GM18505 (cell line): ENCODE data around the gene CLMP.
"Not testable (repeated sequence)": the region's sequence is repeated elsewhere in the genome, so short reads cannot be mapped to it uniquely, and the experiment has no call there.

ENCODE experiments used
- ATAC-seq: cut with Tn5 transposase; IDR thresholded peaks from one replicate; pipeline ENCODE4 v1.9.1; 2021; ENCODE audit not compliant: unreplicated experiment
- POLR2A ChIP-seq: IDR thresholded peaks from 4 replicates; pipeline ENCODE4 v1.6.1; 2011; ENCODE audit warnings: borderline replicate concordance; ENCODE audit not compliant: insufficient read depth, insufficient read length; ENCODE audit errors: extremely low read depth

The CLMP gene

DNA sequence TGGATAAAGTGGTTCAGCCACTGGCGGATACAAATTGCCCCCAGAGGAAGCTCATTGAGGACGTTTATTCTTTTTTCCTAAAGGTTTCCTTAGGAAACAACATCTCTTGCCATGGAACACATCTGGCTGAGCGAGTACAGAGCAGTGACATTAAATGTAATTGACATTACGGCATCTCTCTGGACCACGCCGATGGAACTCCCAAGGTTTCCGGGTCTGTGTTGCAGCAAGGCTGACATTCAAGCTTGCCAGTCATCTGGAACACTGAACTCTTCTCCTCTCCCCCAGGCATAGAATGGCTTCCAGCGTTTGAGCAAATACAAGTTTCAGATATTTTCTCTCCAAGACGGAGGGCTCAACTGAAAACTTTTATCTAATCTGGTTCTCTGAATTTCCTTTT lies 42.1 kb downstream of the CLMP start:
- TF ChIP-seq POLR2A: no peak
- ATAC-seq: no peak

DNA sequence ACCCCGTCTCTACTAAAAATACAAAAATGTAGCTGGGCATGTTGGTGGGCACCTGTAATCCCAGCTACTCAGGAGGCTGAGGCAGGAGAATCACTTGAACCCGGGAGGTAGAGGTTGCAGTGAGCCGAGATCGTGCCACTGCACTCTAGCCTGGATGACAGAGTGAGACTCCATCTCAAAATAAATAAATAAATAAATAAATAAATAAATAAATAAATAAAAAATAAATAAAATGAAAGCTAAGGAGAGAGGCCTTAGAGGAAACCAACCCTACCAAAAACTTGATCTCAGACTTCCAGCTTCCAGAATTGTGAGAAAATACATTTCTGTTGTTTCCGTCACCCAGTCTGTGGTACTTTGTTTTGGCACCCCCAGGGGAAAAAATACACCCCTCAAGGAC lies 42.7 kb downstream of the CLMP start:
- not testable (repeated sequence) for ATAC-seq

DNA sequence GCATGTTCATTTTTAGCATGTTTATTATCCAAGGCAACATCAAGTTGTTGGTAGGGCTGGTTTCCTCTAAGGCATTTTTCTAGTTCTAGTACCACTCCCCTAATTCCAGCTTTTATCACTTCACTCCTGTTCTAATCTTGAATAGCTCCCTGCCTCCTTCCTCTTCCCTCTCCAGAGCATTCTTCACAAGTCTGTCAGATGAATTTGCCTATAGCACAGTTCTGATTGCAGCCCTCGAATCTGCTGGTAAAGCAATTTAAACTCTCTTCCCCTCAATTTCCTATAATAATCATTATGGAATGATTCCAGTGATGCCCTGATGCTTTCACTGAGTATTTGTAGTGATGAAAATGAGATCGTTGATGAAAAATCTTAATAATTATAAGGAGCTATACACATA lies 43.3 kb downstream of the CLMP start:
- no peak for ATAC-seq
- TF ChIP-seq POLR2A: no peak

DNA sequence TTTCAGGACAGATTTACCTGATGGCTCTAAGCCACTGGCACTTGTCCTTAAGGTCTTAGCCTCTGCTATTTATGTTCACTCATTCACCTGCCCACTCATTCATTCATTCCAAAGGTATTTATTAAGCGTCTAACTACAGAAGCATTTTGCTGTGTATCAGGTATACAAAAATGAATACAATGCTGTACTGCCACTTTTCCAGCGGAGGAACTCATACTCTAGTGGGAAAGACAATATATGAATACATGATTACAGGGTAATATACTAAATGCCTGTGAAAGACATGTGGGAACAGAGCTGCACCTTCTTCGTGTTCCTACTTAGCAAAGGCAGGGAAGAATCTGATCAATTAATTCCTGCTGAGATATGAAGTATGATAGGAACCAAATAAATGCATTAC lies 43.7 kb downstream of the CLMP start:
- ATAC-seq: no peak
- no peak for TF ChIP-seq POLR2A

DNA sequence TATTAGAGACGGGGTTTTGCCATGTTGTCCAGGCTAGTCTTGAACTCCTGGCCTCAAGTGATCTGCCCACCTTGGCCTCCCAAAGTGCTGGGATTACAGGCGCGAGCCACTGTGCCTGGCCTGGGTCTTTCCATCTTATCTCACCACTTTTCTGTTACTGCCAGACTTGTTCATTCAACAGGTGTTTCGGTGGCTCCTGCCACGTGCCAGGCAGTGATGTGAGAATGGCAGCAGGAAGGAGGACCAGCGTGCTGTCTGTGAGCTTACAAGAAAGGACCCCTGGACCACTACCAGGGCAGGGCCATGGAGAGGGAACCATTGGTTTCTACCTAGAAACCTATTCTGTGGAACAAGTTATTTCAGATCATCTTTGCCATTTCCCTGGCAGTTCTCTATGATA lies 44.2 kb downstream of the CLMP start:
- TF ChIP-seq POLR2A: no peak
- ATAC-seq: no peak

DNA sequence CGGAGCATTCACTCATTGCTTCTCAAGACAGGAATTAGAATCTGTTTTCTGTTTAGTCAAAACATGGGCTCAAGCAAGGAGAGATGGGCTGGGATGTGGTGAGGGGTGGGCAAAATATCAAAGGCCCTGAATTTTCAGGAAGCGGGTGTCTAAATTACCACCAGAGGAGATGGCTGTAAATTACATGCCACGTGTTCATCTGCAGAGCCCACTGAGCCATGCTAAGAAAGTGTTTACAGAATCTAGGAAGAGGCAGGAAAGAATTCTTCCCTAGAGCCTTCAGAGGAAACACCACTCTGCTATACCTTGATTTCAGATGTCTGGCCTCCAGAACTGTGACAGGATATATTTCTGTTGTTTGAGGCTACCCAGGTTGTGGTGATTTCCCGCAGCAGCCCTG lies 46.1 kb downstream of the CLMP start:
- no peak for ATAC-seq
- no peak for TF ChIP-seq POLR2A

DNA sequence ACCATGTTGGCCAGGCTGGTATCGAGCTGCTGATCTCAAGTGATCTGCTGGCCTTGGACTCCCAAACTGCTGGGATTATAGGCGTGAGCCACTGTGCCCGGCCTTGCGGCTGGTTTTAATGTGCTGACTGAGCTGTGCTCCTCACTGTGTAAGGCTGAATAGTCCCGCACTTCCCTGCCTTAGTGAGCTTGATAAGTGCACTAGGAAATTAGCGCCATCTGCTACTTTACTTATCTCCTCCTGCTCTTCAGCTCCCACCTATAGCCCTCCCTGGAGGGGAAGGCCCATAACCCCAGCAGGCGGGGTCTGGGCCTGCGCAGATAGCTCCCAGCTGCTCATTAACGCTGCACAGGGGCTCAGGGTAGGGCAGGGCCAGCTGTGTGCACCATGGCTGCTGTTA lies 49.4 kb downstream of the CLMP start:
- TF ChIP-seq POLR2A: no peak
- no peak for ATAC-seq

DNA sequence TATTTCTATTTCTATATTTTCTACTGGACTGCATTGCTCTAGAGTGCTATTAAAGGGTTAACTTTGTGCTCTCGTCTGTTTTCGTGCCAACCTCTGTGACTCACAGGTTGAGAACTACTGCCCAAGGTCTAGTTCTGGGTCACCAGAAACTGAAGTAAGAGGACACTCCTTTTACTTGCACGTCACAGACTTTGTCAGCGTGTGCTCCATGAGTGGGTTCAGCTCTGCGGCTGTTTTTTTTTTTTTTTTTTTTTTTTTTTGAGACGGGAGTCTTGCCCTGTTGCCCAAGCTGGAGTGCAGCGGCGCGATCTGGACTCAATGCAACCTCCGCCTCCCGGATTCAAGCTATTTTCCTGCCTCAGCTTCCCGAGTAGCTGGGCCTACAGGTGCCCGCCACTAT lies 49.8 kb downstream of the CLMP start:
- no peak for TF ChIP-seq POLR2A
- no peak for ATAC-seq

DNA sequence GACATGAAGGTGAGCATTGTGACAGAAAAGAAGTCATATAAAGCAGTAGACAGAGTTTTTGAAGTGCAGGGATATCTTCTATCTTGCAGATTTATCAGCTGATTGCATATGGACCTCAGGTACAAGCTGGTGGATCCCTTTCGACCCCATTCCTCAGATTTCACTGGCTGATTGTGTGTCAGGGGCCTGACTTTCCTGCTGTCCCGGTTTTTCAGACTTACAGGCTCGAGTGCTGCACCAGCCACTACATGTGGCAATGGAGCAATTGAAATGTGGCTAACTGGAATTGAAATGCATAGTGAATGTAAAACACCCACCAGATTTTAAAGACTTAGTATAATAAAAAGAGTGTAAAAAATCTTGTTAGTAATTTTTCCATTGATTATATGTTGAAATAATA lies 50.3 kb downstream of the CLMP start:
- ATAC-seq: no peak
- no peak for TF ChIP-seq POLR2A

DNA sequence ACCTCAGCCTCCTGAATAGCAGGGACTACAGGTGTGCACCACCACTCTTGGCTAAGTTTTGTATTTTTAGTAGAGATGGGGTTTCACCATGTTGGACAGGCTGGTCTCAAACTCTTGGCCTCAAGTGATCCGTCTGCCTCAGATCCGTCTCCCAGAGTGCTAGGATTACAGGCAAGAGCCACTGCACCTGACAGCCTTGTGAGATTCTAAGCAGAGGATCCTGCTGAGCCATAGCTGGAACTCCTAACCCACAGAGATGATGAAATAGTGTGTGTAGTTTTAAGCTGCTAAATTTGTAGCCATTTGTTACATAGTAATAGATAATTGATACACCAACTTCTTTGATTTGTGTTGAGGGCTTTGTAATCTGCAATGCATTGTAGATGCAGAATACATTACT lies 51.1 kb downstream of the CLMP start:
- ATAC-seq: no peak
- TF ChIP-seq POLR2A: no peak

DNA sequence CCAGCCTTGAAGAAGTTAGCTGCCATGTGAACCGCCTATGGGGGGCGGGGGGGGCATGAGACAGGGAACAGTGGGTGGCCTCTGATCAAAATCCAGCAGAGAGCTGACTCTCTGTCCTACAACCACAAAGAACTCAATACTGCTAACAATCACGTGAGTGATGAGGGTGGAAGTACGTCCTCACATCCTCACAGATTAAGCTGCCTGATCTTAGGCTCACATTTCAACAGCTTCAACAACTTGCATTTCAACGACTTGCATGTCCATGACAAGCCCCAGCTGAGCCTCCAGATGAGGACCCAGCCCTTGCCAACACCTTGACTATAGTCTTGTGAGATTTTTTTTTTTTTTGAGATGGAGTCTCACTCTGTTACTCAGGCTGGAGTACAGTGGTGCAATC lies 51.6 kb downstream of the CLMP start:
- TF ChIP-seq POLR2A: no peak
- ATAC-seq: no peak

DNA sequence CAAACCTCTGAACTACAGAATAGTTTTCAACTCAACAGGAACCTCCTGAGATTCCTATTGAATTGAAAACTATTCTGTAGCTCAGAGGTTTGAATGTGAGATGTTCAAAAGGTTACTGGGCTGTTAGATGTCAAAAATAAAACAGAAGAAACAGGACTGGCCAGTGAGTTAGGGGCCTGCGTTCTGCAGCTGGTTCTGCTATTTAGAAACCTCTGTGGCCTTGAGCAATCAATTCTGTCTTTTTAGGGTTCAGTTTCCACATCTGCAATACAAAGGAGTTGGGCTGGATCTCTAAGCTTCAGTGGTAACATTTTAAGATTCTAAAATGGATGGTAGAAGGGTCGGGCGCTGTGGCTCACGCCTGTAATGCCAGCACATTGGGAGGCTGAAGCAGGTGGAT lies 55.8 kb downstream of the CLMP start:
- TF ChIP-seq POLR2A: no peak
- no peak for ATAC-seq

DNA sequence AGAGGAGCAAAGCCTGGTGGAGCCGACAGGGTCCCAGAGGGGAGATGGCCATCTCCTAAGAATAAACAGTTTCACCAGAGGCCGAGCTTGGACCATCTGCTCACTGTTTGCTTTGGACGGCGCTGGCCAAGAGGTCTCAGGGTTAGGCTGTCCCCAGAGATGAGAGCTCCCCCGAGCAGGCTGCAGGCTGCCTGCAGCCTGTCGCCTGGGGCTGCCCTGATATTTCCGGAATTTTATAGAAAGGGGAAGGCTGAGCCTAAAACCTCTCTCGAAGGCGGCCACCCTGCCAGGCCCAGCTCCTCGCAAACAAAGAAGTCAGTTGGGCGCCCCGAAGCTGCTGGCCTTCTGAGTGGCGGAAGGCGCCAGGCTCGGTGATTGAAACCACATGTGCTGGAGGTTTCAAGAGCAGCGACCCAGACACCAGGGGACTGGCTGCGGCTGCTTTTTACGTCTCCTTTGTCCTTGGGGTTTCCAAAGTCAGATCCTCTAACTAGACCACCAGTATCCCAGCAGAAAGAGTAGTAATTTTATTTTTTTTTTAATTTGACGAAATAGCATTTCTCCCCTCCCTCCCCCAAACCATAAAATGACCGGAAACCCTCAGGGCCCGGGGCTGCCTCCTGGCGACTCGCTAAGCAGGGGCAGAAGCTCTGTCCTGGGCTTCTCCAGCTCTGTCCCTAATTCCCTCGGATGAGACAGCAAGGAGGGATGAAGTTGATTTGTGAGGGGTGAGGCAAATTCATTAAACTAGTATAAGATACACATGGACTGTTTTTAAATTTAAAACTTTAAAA lies 57.4 kb downstream of the CLMP start:
- no peak for ATAC-seq

DNA sequence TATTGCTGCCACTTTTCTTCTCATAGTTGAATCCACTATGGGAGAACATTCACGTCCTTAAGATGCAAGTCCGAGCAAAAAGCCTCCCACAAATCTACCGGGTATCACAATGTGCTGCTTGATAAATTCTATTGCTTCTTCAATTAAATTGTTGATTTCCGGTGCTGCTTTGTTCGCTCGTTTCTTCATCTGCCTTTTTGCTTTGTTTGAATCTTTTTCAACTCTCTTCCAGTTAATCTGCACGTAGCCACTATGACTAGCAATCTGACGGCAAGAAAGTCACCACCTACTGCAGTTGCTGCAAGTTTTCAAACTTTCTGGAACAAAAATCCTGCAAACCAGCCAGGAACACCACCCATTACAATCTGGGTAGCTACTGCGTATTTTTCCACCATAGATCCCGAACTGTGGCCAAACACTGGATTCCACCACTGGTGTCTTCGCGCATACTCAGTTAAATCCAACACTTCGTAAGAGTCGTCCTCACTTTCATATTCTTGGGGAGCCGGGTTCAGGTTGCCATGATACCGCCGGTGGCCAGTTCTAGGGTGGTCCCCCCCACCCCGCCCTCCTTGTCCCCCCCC lies 59.1 kb downstream of the CLMP start:
- no peak for ATAC-seq
- TF ChIP-seq POLR2A: no peak

More for the DNA sequence above, 57.4 kb downstream of the CLMP start:
- TF ChIP-seq POLR2A: no peak

DNA sequence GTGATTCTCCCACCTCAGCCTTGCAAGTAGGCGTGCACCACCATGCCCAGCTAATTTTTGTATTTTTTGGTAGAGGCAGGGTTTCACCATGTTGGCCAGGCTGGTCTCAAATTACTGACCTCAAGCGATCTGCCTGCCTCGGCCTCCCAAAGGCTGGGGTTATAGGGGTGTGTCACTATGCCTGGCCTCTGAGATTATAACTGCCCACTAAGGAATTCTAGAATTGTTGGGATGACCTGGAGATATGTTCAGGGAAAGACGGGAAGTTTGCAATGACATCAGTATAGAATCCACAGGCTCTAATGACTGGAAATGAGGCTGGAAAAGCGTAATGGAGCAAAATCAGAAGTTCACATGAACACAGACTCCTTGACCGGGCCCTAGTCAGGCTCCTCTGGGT lies 62.2 kb downstream of the CLMP start:
- no peak for TF ChIP-seq POLR2A
- no peak for ATAC-seq

DNA sequence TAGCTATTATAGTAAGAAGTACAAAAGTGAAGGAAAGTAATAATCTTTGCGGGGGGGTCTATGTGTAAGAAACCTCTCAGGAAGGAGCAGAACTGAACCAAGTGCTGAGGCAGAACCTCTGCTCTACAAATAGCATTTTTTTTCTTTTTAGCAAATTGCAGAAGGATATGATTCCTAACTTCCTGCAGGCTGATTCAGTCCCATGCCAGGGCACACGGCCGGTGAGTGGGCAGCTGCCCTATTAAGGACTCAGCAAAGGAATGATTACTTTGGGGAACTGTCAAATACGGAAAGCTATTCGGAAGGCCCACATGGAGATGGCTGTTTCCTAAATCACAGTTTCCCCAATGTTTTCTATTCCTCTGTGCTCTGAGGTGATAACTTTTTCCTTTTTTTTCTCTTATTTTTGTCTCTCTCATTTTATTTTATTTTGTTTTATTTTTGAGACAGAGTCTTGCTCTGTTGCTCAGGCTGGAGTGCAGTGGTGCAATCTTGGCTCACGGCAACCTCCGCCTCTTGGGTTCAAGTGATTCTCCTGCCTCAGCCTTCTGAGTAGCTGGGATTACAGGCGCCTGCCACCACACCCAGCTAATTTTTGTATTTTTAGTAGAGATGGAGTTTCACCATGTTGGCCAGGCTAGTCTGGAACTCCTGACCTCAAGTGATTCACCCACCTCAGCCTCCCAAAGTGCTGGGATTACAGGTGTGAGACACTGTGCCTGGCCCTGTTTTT lies 62.8 kb downstream of the CLMP start:
- ATAC-seq: not testable (repeated sequence)
